Astrocyte (in vitro differentiated cells and primary cell): Measurements from ENCODE around the gene OR7A10.

Experiments
- EZH2 ChIP-seq: IDR thresholded peaks from 2 replicates; pipeline ENCODE4 v1.6.1; 2012; ENCODE audit warnings: mild to moderate bottlenecking, low read length, inconsistent platforms; ENCODE audit not compliant: insufficient read depth
- TF ChIP-seq, protein P1 (sequence below): IDR thresholded peaks from 2 replicates; pipeline ENCODE4 v1.5.1; 2011; ENCODE audit warnings: low read depth, mild to moderate bottlenecking, inconsistent platforms, low read length, moderate library complexity; ENCODE audit not compliant: insufficient read depth

DNA sequence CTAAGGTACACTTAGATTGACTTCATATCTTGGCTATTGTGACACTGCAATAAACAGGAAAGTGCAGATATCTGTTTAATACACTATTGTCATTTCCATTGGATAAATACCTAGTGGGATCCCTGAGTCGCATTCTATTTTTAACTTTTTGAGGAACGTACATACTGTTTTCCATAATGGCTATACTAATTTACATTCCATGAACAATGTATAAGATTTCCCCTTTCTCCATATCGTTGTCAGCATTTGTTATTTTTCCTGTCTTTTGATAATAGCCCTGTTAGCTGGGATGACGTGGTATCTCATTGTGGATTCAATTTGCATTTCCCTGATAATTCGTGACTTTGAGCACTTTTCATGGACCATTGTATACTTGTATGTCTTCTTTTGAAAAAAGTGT, 19.8 kb upstream of the OR7A10 start:
- TF ChIP-seq, protein P1, sequence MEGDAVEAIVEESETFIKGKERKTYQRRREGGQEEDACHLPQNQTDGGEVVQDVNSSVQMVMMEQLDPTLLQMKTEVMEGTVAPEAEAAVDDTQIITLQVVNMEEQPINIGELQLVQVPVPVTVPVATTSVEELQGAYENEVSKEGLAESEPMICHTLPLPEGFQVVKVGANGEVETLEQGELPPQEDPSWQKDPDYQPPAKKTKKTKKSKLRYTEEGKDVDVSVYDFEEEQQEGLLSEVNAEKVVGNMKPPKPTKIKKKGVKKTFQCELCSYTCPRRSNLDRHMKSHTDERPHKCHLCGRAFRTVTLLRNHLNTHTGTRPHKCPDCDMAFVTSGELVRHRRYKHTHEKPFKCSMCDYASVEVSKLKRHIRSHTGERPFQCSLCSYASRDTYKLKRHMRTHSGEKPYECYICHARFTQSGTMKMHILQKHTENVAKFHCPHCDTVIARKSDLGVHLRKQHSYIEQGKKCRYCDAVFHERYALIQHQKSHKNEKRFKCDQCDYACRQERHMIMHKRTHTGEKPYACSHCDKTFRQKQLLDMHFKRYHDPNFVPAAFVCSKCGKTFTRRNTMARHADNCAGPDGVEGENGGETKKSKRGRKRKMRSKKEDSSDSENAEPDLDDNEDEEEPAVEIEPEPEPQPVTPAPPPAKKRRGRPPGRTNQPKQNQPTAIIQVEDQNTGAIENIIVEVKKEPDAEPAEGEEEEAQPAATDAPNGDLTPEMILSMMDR = no peak
- no peak for TF ChIP-seq EZH2
